ENCODE data around the gene FAM240A. TPM values are rescaled to one million over a fixed set of nuclear protein-coding genes. Genes with fewer than 3 reads are reported as not detected.

FAM240A gene
- total and polyA plus RNA-seq, 2 donors (not counting 1 experiment from before 2014, with no cell fraction given): not detected

DNA sequence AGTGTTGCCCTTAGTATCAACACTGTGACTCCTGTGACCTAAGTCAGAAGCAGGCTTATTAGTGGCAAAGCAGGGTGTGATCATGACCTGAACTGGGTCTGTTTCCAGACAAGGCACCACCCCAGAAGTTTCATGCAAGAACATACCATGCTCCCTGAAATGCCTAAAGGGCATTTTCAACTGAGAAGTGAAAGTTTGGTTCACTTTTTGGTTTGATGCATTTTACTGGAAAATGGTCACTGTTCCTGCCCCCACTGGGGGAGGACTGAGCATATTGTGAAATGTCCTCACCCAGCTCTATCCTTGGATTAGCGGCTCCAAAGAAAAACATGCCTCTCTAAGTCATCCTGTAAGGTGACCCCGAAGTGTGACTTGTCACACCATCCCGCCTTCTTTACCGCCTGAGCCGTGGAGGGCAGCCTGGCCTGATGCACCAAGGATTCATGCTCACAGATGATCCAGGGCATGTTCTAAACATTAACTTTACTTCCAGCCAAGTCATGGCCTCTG lies 3.1 kb upstream of the FAM240A start:
- DNase-seq (no peak), ATAC-seq (ENCODE audit: low read depth) (no peak)
- 86% methylated on average over 5 of the region's 5 CpGs for WGBS (ENCODE audit: insufficient coverage)
- Mint-ChIP-seq H3K27ac (no peak overlapping the region), H3K9me3 (ENCODE audit: insufficient read depth) (no peaks in the 10 kb centered on the region), H3K4me3 (no peak overlapping the region), H3K4me1 (no peaks in the 10 kb centered on the region), H3K27me3 (peaks cover 26% of the 10 kb centered on the region)
- Histone ChIP-seq H2AFZ (ENCODE audit: insufficient read depth, low read depth, low read length, poor library complexity, severe bottlenecking) (no peak overlapping the region), H3K4me3 (ENCODE audit: control extremely low read depth in 1 of 5, extremely low read depth in 1 of 5, insufficient read depth in 1 of 5, low read depth in 2 of 5, low read length in 4 of 5) (no peak overlapping the region), H3K4me2 (replicated peaks; ENCODE audit: low read depth, low read length, poor library complexity, severe bottlenecking) (no peak overlapping the region), H3K9ac (ENCODE audit: low read length) (no peak overlapping the region), H3K27ac (ENCODE audit: low read length in 2 of 2) (no peak overlapping the region), H3K9me3 (ENCODE audit: control extremely low read depth in 1 of 3, control insufficient read depth in 2 of 3, insufficient read depth in 1 of 3, low read length in 2 of 3) (no peaks in the 10 kb centered on the region), H3K36me3 (replicated peaks in 1 of 2; ENCODE audit: control extremely low read depth in 1 of 2, control insufficient read depth in 1 of 2, extremely low read depth in 1 of 2, insufficient read depth in 2 of 2, low read length in 1 of 2) (no peaks in the 10 kb centered on the region), H4K20me1 (ENCODE audit: control insufficient read depth, insufficient read depth, low read length, poor library complexity, severe bottlenecking) (no peaks in the 10 kb centered on the region), H3K27me3 (replicated peaks in 1 of 4; ENCODE audit: control extremely low read depth in 1 of 4, control insufficient read depth in 3 of 4, insufficient read depth in 4 of 4, low read length in 3 of 4) (no peaks in the 10 kb centered on the region), H3K79me2 (ENCODE audit: control insufficient read depth, insufficient read depth, low read length) (no peaks in the 10 kb centered on the region), H3K4me1 (ENCODE audit: control insufficient read depth in 2 of 2, insufficient read depth in 2 of 2, low read length in 2 of 2) (no peaks in the 10 kb centered on the region)
- TF ChIP-seq EZH2 (IDR thresholded peaks at IDR 0.05; ENCODE audit: borderline replicate concordance, insufficient read depth, low read depth, low read length, poor library complexity, severe bottlenecking): no peak
- no peak for TF ChIP-seq CTCF (IDR thresholded peaks at IDR 0.05)
- POLR2A ChIA-PET: no interaction called here
- intact Hi-C loops (cut with micrococcal nuclease): no loop called here
- CTCF ChIA-PET: interaction anchor here (1.1 to 1.3 kb wide), 3 partner anchors 10 to 20 kb away, joined by 3 read pairs; no protein-coding TSS in a partner anchor

GRCh38 chr3:46609944-46610722 lies 2.2 kb upstream of the FAM240A start:
- intact Hi-C loops (cut with micrococcal nuclease): no loop called here
- 91% methylated on average over 4 of the region's 12 CpGs for WGBS (ENCODE audit: insufficient coverage)
- CTCF ChIA-PET: interaction anchor here (1.2 kb wide), 1 partner anchor 20 kb away, joined by 3 read pairs; no protein-coding TSS in a partner anchor

More at GRCh38 chr3:46609944-46610722, 2.2 kb upstream of the FAM240A start:
- Mint-ChIP-seq H3K27ac (no peak overlapping the region), H3K27me3 (peaks cover 27% of the 10 kb centered on the region), H3K4me1 (no peaks in the 10 kb centered on the region), H3K9me3 (ENCODE audit: insufficient read depth) (no peaks in the 10 kb centered on the region), H3K4me3 (no peak overlapping the region)
- TF ChIP-seq CTCF (IDR thresholded peaks at IDR 0.05) (no peak), EZH2 (IDR thresholded peaks at IDR 0.05; ENCODE audit: borderline replicate concordance, insufficient read depth, low read depth, low read length, poor library complexity, severe bottlenecking) (no peak)
- Histone ChIP-seq H2AFZ (ENCODE audit: insufficient read depth, low read depth, low read length, poor library complexity, severe bottlenecking) (no peak overlapping the region), H3K27ac (ENCODE audit: low read length in 2 of 2) (no peak overlapping the region), H3K4me2 (replicated peaks; ENCODE audit: low read depth, low read length, poor library complexity, severe bottlenecking) (no peak overlapping the region), H3K9ac (ENCODE audit: low read length) (no peak overlapping the region), H3K9me3 (ENCODE audit: control extremely low read depth in 1 of 3, control insufficient read depth in 2 of 3, insufficient read depth in 1 of 3, low read length in 2 of 3) (no peaks in the 10 kb centered on the region), H4K20me1 (ENCODE audit: control insufficient read depth, insufficient read depth, low read length, poor library complexity, severe bottlenecking) (no peaks in the 10 kb centered on the region), H3K36me3 (replicated peaks in 1 of 2; ENCODE audit: control extremely low read depth in 1 of 2, control insufficient read depth in 1 of 2, extremely low read depth in 1 of 2, insufficient read depth in 2 of 2, low read length in 1 of 2) (no peaks in the 10 kb centered on the region), H3K4me1 (ENCODE audit: control insufficient read depth in 2 of 2, insufficient read depth in 2 of 2, low read length in 2 of 2) (no peaks in the 10 kb centered on the region), H3K79me2 (ENCODE audit: control insufficient read depth, insufficient read depth, low read length) (no peaks in the 10 kb centered on the region), H3K27me3 (replicated peaks in 1 of 4; ENCODE audit: control extremely low read depth in 1 of 4, control insufficient read depth in 3 of 4, insufficient read depth in 4 of 4, low read length in 3 of 4) (no peaks in the 10 kb centered on the region), H3K4me3 (ENCODE audit: control extremely low read depth in 1 of 5, extremely low read depth in 1 of 5, insufficient read depth in 1 of 5, low read depth in 2 of 5, low read length in 4 of 5) (no peak overlapping the region)
- DNase-seq (no peak), ATAC-seq (ENCODE audit: low read depth) (no peak)
- POLR2A ChIA-PET: no interaction called here

Data from B cell (primary cell).